Measurements from ENCODE around the gene MAPK11.

DNA sequence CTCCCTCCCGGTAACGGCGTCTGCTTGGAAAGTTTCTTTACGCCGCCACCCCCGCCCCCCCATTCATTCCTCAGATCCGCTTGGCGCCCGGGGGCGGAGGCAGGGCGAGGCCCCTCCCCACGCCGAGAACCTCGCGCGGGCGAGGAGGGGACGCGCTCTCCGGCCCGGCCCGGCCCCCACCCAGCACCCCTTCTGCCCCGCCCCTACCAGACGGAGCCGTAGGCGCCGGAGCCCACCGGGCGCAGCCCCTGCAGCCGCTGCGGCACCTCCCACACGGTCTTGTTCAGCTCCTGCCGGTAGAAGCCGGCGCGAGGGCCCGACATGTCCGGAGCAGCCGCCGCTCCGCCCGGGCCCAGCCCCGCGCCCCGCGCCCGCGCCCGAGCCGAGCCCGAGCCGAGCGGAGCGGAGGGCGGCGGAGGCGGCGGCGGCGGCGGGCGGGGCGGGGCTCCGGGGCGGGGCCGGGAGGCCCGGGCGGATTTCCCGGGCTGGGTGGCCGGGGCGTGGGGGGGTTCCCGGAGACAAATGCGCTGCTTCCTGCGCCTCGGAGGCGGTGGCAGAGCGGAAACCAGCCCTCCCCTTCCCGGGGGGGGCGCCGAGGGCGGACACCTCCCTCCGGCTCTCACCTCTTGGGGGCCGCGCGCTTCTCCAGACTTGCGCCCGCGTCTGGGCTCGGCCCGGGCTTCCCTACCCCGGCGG lies at the start of gene MAPK11:
- TF ChIP-seq POLR2A (IDR thresholded peaks at IDR 0.05; ENCODE audit: borderline replicate concordance, extremely low read depth, insufficient read depth, insufficient read length) = no peak
- TF ChIP-seq, protein P1, sequence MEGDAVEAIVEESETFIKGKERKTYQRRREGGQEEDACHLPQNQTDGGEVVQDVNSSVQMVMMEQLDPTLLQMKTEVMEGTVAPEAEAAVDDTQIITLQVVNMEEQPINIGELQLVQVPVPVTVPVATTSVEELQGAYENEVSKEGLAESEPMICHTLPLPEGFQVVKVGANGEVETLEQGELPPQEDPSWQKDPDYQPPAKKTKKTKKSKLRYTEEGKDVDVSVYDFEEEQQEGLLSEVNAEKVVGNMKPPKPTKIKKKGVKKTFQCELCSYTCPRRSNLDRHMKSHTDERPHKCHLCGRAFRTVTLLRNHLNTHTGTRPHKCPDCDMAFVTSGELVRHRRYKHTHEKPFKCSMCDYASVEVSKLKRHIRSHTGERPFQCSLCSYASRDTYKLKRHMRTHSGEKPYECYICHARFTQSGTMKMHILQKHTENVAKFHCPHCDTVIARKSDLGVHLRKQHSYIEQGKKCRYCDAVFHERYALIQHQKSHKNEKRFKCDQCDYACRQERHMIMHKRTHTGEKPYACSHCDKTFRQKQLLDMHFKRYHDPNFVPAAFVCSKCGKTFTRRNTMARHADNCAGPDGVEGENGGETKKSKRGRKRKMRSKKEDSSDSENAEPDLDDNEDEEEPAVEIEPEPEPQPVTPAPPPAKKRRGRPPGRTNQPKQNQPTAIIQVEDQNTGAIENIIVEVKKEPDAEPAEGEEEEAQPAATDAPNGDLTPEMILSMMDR (IDR thresholded peaks at IDR 0.05 in 2 of 3, conservative IDR thresholded peaks at IDR 0.05 in 1 of 3; ENCODE audit: borderline replicate concordance in 1 of 3, insufficient read depth in 1 of 3, low read depth in 2 of 3, low read length in 2 of 3) = no peak
